Retina (tissue), 1 donor: ENCODE measurements around the gene RSU1.
A peak's percentile ranks its signal among the peaks of the same experiment; 100 is the strongest.

Source experiments
- DNase-seq: peaks from one replicate; pipeline ENCODE4 v3.0.0-alpha.2; 2016

RSU1 gene

GRCh38 chr10:16653224-16653623 lies 164.0 kb downstream of the RSU1 start:
- no peak for DNase-seq

- DNase-seq: no peak
Observed at GRCh38 chr10:16652154-16652553, 165.1 kb downstream of the RSU1 start.

- DNase-seq: no peak
Observed at GRCh38 chr10:16649757-16650156, 167.5 kb downstream of the RSU1 start.

- no peak for DNase-seq
Observed at GRCh38 chr10:16648366-16648765, 168.9 kb downstream of the RSU1 start.

GRCh38 chr10:16646181-16647059 lies 170.8 kb downstream of the RSU1 start:
- DNase-seq: no peak

GRCh38 chr10:16644146-16644545 lies 173.1 kb downstream of the RSU1 start:
- no peak for DNase-seq

GRCh38 chr10:16643502-16643901 lies 173.7 kb downstream of the RSU1 start:
- DNase-seq: no peak

- no peak for DNase-seq
Observed at GRCh38 chr10:16640153-16640552, 177.1 kb downstream of the RSU1 start.

- no peak for DNase-seq
Observed at GRCh38 chr10:16639471-16639870, 177.8 kb downstream of the RSU1 start.

- DNase-seq: no peak
Observed at GRCh38 chr10:16632996-16633395, 184.2 kb downstream of the RSU1 start.

- no peak for DNase-seq
Observed at GRCh38 chr10:16626697-16627096, 190.5 kb downstream of the RSU1 start.

- no peak for DNase-seq
Observed at GRCh38 chr10:16612981-16613355, 204.3 kb downstream of the RSU1 start.

GRCh38 chr10:16612115-16612980 lies 204.9 kb downstream of the RSU1 start:
- peak; percentile 16 for DNase-seq

- DNase-seq: no peak
Observed at GRCh38 chr10:16611037-16611436, 206.2 kb downstream of the RSU1 start.

GRCh38 chr10:16609211-16609610 lies 208.0 kb downstream of the RSU1 start:
- DNase-seq: no peak

- DNase-seq: no peak
Observed at GRCh38 chr10:16606923-16607322, 210.3 kb downstream of the RSU1 start.

GRCh38 chr10:16606421-16606820 lies 210.8 kb downstream of the RSU1 start:
- DNase-seq: no peak

- DNase-seq: no peak
Observed at GRCh38 chr10:16603308-16603707, 213.9 kb downstream of the RSU1 start.

GRCh38 chr10:16602104-16602775 lies 215.0 kb downstream of the RSU1 start:
- no peak for DNase-seq

GRCh38 chr10:16599662-16600061 lies 217.6 kb downstream of the RSU1 start:
- DNase-seq: no peak

- DNase-seq: peak; percentile 32
Observed at GRCh38 chr10:16597656-16598055, 219.6 kb downstream of the RSU1 start.

GRCh38 chr10:16592378-16592777 lies 224.8 kb downstream of the RSU1 start:
- no peak for DNase-seq
